ENCODE data around the gene FIGNL1. TPM values are rescaled to one million over a fixed set of nuclear protein-coding genes. Genes with fewer than 3 reads are reported as not detected.

FIGNL1 gene
- total RNA-seq, 1 donor from 2014 or later: 26.9 TPM

GRCh38 chr7:50455658-50456057, 5.5 kb upstream of the FIGNL1 start:
- H3K9me3 Mint-ChIP-seq (ENCODE audit: low read depth): no peaks in the 10 kb centered on the region
- H3K27ac Mint-ChIP-seq: no peak overlapping the region
- no peak for TF ChIP-seq CTCF (IDR thresholded peaks at IDR 0.05; ENCODE audit: unreplicated experiment)
- H3K4me1 Mint-ChIP-seq (ENCODE audit: low read depth): peaks cover 2% of the 10 kb centered on the region
- H3K27me3 Mint-ChIP-seq: peaks cover 17% of the 10 kb centered on the region
- H3K36me3 Mint-ChIP-seq (ENCODE audit: insufficient read depth): peaks cover 4% of the 10 kb centered on the region
- no peak for DNase-seq (ENCODE audit: low spot score, unreplicated experiment)
- no peak overlapping the region for H3K4me3 Mint-ChIP-seq (ENCODE audit: low read depth)

GRCh38 chr7:50454968-50455367, 4.8 kb upstream of the FIGNL1 start:
- peaks cover 4% of the 10 kb centered on the region for H3K36me3 Mint-ChIP-seq (ENCODE audit: insufficient read depth)
- H3K27me3 Mint-ChIP-seq: peaks cover 17% of the 10 kb centered on the region
- H3K9me3 Mint-ChIP-seq (ENCODE audit: low read depth): no peaks in the 10 kb centered on the region
- peaks cover 2% of the 10 kb centered on the region for H3K4me1 Mint-ChIP-seq (ENCODE audit: low read depth)
- H3K27ac Mint-ChIP-seq: no peak overlapping the region
- no peak overlapping the region for H3K4me3 Mint-ChIP-seq (ENCODE audit: low read depth)
- no peak for TF ChIP-seq CTCF (IDR thresholded peaks at IDR 0.05; ENCODE audit: unreplicated experiment)
- DNase-seq (ENCODE audit: low spot score, unreplicated experiment): no peak

GRCh38 chr7:50450590-50451032, 461 bp upstream of the FIGNL1 start:
- Mint-ChIP-seq H3K4me1 (ENCODE audit: low read depth) (peaks cover 6% of the 10 kb centered on the region), H3K4me3 (ENCODE audit: low read depth) (peak overlapping the region; percentile 84), H3K36me3 (ENCODE audit: insufficient read depth) (peaks cover 11% of the 10 kb centered on the region), H3K27me3 (peaks cover 15% of the 10 kb centered on the region), H3K27ac (peak overlapping the region; percentile 79), H3K9me3 (ENCODE audit: low read depth) (no peaks in the 10 kb centered on the region)
- no peak for DNase-seq (ENCODE audit: low spot score, unreplicated experiment)
- no peak for TF ChIP-seq CTCF (IDR thresholded peaks at IDR 0.05; ENCODE audit: unreplicated experiment)

- Mint-ChIP-seq H3K4me1 (ENCODE audit: low read depth) (peaks cover 6% of the 10 kb centered on the region), H3K27me3 (peaks cover 12% of the 10 kb centered on the region), H3K27ac (no peak overlapping the region), H3K36me3 (ENCODE audit: insufficient read depth) (peaks cover 11% of the 10 kb centered on the region), H3K4me3 (ENCODE audit: low read depth) (peak overlapping the region; percentile 84), H3K9me3 (ENCODE audit: low read depth) (no peaks in the 10 kb centered on the region)
- DNase-seq (ENCODE audit: low spot score, unreplicated experiment): no peak
- no peak for TF ChIP-seq CTCF (IDR thresholded peaks at IDR 0.05; ENCODE audit: unreplicated experiment)
Measured at GRCh38 chr7:50449501-50449880, 659 bp downstream of the FIGNL1 start.

GRCh38 chr7:50448823-50449222, 1.3 kb downstream of the FIGNL1 start:
- Mint-ChIP-seq H3K27me3 (peaks cover 7% of the 10 kb centered on the region), H3K4me1 (ENCODE audit: low read depth) (peaks cover 6% of the 10 kb centered on the region), H3K36me3 (ENCODE audit: insufficient read depth) (peaks cover 13% of the 10 kb centered on the region), H3K27ac (no peak overlapping the region), H3K9me3 (ENCODE audit: low read depth) (no peaks in the 10 kb centered on the region), H3K4me3 (ENCODE audit: low read depth) (no peak overlapping the region)
- no peak for TF ChIP-seq CTCF (IDR thresholded peaks at IDR 0.05; ENCODE audit: unreplicated experiment)
- no peak for DNase-seq (ENCODE audit: low spot score, unreplicated experiment)
